CD4-positive, alpha-beta T cell treated with Interferon gamma for 1 hour (primary cell): ENCODE results near the gene STARD13.
"Not testable (repeated sequence)": the region's sequence is repeated elsewhere in the genome, so short reads cannot be mapped to it uniquely, and the experiment has no call there.

Experiments
- DNase-seq: peaks from one replicate; pipeline ENCODE4 v3.0.0-alpha.2; 2020

The STARD13 gene

DNA sequence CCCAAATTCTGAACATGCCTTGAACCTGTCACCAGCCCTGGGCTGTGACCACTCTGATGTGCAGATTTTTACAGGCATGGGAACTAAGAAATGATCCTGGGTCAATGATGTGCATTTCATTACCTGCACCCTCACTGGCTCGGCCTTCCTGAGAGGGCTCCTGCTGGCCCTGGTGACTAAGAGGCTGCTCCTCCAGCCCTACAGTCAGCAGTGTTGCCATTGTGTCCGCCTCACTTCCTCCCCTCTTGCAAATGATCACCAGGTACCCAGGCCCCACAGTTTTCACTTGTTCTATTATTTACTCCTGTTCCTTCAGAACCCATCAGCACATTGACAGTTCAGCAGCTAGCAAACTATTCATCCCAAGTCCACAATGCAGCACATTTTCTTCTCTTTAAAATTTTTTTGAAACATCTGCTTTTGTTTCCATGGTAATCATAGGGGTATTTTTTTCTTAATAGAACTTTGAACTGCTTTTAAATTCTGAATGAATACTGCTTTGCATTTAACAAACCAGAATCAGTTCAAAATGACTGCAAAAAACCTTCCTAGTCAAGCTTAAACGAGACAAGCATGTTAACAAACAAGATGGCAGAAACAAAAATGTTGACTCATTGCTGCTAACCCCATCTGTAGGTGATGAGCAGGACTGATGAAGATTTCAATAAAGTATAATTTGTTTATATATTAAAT, 29.3 kb downstream of the STARD13 start:
- no peak for DNase-seq

DNA sequence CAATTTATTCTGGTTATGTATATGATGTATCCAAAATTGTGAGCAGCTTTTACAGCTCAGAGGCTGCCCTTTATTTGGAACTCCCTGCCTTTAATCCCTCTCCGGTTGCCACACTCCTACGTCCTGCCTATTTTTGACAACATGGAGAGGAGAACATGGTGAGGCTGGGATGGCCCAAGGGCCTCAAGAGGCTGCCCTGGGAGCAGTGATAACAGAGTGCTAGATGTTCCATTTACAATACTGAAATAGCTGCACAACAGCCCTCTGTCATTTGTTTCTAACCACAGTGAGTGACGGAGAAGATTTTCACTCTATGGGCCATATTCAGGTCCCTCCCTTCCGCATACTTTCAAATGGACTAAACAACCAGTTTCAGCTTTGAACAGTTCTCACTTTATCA, 33.4 kb downstream of the STARD13 start:
- DNase-seq, result no peak

DNA sequence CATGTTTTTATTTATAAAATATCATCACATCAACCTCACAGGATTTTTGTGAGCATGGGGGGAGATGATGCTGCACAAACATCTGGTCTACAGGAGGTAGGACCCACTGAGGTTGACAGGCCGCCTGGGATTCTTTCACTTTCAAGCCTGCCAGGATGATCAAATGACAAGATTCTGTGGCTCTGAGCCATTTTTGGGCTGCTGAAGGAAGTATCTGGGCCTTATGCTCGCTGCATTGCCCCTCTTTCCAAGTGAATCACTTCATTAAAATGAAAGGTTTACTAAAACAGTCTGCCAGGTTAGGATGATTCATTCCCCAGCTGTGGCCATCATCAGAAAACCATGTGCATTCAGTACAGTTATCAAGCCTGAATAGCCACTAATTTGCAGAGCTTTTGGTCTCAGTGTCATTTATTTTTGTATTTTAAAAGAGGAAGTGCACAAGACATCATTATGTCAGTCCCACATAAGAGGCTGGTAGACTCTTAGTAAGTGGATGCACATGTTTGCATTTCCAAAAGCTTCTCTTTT, 34.4 kb downstream of the STARD13 start:
- DNase-seq, result no peak

- no peak for DNase-seq
Measured at GRCh38 chr13:33250609-33251008, 34.9 kb downstream of the STARD13 start.

GRCh38 chr13:33249894-33250293, 35.7 kb downstream of the STARD13 start:
- no peak for DNase-seq

DNA sequence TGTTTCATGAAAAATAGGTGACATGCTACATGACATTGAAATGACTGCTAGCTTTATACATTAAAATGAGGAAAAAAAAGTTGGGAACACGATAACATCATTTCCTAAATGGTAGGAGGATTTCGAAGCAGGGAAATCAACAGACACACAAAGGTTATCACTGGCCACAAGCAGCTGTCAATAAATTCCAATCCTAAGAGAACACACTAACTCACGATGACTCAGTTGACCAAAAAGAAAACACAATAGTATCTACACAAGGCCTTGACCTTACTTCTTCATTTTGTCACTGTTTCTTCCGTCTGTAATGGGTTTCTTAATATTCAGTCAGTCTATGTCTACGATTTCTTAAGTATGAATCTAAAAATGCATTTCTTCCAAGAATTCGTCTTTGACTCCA, 36.5 kb downstream of the STARD13 start:
- no peak for DNase-seq

GRCh38 chr13:33245505-33246158, 39.9 kb downstream of the STARD13 start:
- DNase-seq, result no peak

DNA sequence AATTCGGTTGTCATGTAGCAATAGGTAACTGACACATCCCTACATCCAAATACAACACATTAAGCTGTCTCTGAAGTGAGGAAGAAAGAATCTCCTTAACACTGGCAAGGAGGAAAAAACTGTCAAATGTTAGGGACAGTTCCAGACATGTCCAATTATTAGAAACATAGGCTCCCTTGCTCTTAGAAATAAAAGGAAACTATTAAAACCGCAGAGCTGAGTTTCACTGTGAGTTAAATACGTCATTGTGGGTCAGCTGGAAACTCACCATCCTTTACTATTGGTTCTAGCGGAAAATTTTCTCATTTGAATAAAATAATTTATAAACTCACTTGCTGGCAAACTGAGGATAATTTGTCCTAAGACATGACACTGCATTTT, 40.7 kb downstream of the STARD13 start:
- DNase-seq, result no peak

GRCh38 chr13:33244210-33244906, 41.2 kb downstream of the STARD13 start:
- DNase-seq, result no peak

DNA sequence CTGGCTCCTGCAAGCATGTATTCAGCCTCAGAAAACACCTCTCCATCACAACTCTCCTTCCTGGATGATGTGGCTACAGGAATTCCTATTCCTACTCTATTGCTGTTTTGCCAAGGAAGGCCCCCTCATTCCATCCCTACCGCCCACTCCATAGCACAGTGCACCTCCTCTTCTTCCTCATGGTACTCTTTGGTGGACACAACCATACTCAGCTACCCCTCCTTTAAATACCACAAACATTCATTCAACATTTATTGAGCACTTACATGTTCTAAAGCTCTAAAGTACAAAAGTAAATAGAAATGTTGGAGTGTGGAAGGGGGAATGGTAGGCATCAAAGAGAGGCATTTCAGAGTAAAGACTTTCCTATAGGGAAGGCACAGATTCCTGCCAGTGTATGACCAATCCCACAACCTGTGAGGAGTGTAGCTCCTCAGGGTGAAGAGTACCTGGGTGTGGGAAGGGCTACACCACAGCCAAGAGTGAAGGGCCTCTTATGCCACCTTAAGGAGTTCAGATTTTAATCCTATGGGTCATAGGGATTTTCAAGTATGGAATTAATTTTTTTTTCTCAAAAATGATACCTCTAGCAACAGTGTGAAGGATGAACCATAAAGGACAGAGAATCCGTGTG, 42.5 kb downstream of the STARD13 start:
- no peak for DNase-seq

- not testable (repeated sequence) for DNase-seq
Measured at GRCh38 chr13:33242372-33242771, 43.2 kb downstream of the STARD13 start.

DNA sequence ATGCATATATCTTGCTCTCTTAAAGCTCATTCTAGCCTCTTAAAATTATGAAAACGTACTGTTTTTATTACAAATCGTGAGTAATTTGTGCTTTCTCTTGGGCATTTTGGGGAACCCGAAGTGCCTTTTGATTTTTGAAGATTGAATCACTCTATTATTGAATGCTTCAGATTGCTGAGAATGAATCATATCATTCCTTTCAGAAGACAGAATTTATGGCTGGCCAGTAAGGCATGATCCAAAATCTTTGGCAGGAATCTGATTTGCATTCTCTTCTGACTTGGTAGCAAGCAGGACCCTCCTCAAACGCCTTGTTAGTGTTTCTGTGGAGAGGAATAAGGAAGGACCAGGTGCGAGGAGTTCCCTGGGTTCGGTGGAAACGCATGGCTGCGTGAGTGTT, 49.5 kb downstream of the STARD13 start:
- DNase-seq, result no peak

- DNase-seq, result no peak
Measured at GRCh38 chr13:33235564-33235963, 50.0 kb downstream of the STARD13 start.

- no peak for DNase-seq
Measured at GRCh38 chr13:33235078-33235477, 50.5 kb downstream of the STARD13 start.

DNA sequence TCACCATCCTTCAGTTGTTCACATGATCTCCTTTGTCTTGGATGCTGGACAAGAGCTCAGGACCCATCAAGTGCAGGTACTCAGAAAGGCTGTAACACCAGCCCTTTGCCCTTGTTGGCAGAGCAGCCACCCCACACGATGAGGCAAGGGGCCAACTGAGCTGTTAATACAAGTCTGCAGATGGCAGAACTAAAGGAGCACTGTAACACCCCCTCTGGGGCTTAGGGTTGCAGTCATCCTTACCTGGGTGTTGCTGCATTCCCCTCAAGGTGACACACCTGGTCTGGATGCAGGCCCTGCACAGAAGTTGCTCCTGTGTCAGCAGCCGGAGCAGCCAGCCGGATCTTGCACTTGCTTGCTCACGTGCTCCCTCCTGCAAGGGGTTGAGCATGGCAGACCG, 52.0 kb downstream of the STARD13 start:
- DNase-seq, result no peak

DNA sequence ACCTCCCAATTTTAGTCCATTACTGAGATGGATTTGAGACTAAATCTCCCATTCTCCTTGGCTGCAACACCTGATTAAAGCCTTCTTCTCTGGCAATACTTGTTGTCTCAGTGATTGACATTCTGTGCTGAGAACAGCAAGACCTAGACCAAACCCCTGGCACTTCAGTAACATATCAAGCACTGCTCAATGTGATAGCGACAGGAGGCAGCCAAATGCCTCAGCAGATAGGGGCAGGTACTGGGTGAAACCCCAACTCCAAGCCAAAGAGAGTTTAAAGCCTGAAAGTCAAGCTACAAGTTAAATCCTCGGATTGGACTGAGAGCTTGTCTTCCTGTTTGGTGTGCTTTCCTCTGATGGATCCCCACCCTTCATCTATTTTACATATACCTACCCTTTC, 52.7 kb downstream of the STARD13 start:
- DNase-seq, result no peak

- DNase-seq, result no peak
Measured at GRCh38 chr13:33231339-33231738, 54.2 kb downstream of the STARD13 start.

GRCh38 chr13:33230178-33230881, 55.2 kb downstream of the STARD13 start:
- DNase-seq, result no peak

GRCh38 chr13:33229446-33230177, 55.9 kb downstream of the STARD13 start:
- no peak for DNase-seq

GRCh38 chr13:33228648-33229445, 56.7 kb downstream of the STARD13 start:
- DNase-seq, result no peak
